ENCODE results near the gene CCR8. TPM values are rescaled to one million over a fixed set of nuclear protein-coding genes. Genes with fewer than 3 reads are reported as not detected.

CCR8 gene
- total RNA-seq, 1 experiment from 2014 or later, result not detected

- no peaks in the 10 kb centered on the region for H3K9me2 ChIP-seq (ENCODE audit: insufficient read depth)
- TF ChIP-seq EZH2 (IDR thresholded peaks at IDR 0.05; ENCODE audit: low read depth) (no peak), CTCF (conservative IDR thresholded peaks at IDR 0.05) (no peak)
- H3F3A ChIP-seq (ENCODE audit: insufficient read depth, low read depth), result no peaks in the 10 kb centered on the region
- POLR2A ChIA-PET (ENCODE audit: unreplicated experiment), result no interaction called here
- no peaks in the 10 kb centered on the region for H3K9me3 ChIP-seq (ENCODE audit: insufficient read depth, low read depth)
- H4K20me1 ChIP-seq (ENCODE audit: insufficient read depth), result no peaks in the 10 kb centered on the region
- CTCF ChIA-PET, result no interaction called here
- intact Hi-C loops (cut with micrococcal nuclease; ENCODE audit: unreplicated experiment), result no loop called here
- H3K36me3 ChIP-seq (ENCODE audit: low read depth), result no peaks in the 10 kb centered on the region
- H3K4me1 ChIP-seq (replicated peaks; ENCODE audit: insufficient read depth), result no peaks in the 10 kb centered on the region
- H3K4me3 ChIP-seq, result no peak overlapping the region
- peaks cover 4% of the 10 kb centered on the region; the same call in 1 of the 2 replicates for H3K27me3 ChIP-seq (ENCODE audit: insufficient read depth, low read depth)
- no TSS peak for BruUV-seq (replicated peaks)
- H3K4me2 ChIP-seq, result no peak overlapping the region
- no peak overlapping the region for H2AFZ ChIP-seq
- H3K79me2 ChIP-seq (ENCODE audit: low read depth), result no peaks in the 10 kb centered on the region
- H3K27ac ChIP-seq, result no peak overlapping the region
- no peak for DNase-seq
These were observed 6.6 kb upstream of the CCR8 start for GRCh38 chr3:39322936-39323335.

- no TSS peak for BruUV-seq (replicated peaks)
- H4K20me1 ChIP-seq (ENCODE audit: insufficient read depth), result no peaks in the 10 kb centered on the region
- no peaks in the 10 kb centered on the region for H3K9me2 ChIP-seq (ENCODE audit: insufficient read depth)
- no peak overlapping the region for H2AFZ ChIP-seq
- intact Hi-C loops (cut with micrococcal nuclease; ENCODE audit: unreplicated experiment), result no loop called here
- H3K9me3 ChIP-seq (ENCODE audit: insufficient read depth, low read depth), result no peaks in the 10 kb centered on the region
- H3K79me2 ChIP-seq (ENCODE audit: low read depth), result no peaks in the 10 kb centered on the region
- POLR2A ChIA-PET (ENCODE audit: unreplicated experiment), result no interaction called here
- TF ChIP-seq CTCF (conservative IDR thresholded peaks at IDR 0.05) (no peak), EZH2 (IDR thresholded peaks at IDR 0.05; ENCODE audit: low read depth) (no peak)
- no peak overlapping the region for H3K27ac ChIP-seq
- no peaks in the 10 kb centered on the region for H3F3A ChIP-seq (ENCODE audit: insufficient read depth, low read depth)
- no peaks in the 10 kb centered on the region for H3K36me3 ChIP-seq (ENCODE audit: low read depth)
- peaks cover 4% of the 10 kb centered on the region; the same call in 1 of the 2 replicates for H3K27me3 ChIP-seq (ENCODE audit: insufficient read depth, low read depth)
- CTCF ChIA-PET, result no interaction called here
- no peak overlapping the region for H3K4me2 ChIP-seq
- no peaks in the 10 kb centered on the region for H3K4me1 ChIP-seq (replicated peaks; ENCODE audit: insufficient read depth)
- no peak overlapping the region for H3K4me3 ChIP-seq
- no peak for DNase-seq
These were observed 6.0 kb upstream of the CCR8 start for GRCh38 chr3:39323494-39323893.

DNA sequence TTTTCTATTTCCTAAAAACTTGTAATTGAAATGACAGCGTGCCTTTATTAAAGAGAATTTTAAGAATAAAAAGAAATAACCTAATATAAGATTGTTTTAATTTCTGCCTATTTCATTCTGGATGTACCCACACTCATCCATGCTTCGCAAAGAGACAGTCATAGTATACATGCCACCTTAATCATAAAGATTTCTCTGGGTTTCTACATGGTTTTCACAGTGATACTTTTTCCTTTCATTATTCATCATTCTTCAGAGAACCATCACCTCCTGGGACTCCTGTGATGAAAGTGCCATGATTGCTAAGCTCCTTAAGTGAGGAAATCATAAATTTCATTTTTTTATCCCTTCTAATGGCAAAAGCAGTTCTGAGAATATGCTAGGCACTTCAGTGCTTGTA is 4.3 kb upstream of the CCR8 start:
- intact Hi-C loops (cut with micrococcal nuclease; ENCODE audit: unreplicated experiment), result no loop called here
- no peak for TF ChIP-seq EZH2 (IDR thresholded peaks at IDR 0.05; ENCODE audit: low read depth)
- no peak for TF ChIP-seq CTCF (conservative IDR thresholded peaks at IDR 0.05)

More for the DNA sequence above, 4.3 kb upstream of the CCR8 start:
- Histone ChIP-seq H4K20me1 (ENCODE audit: insufficient read depth) (no peaks in the 10 kb centered on the region), H3K4me1 (replicated peaks; ENCODE audit: insufficient read depth) (no peaks in the 10 kb centered on the region), H2AFZ (no peak overlapping the region), H3K27me3 (ENCODE audit: insufficient read depth, low read depth) (peaks cover 4% of the 10 kb centered on the region; the same call in 1 of the 2 replicates), H3K79me2 (ENCODE audit: low read depth) (no peaks in the 10 kb centered on the region), H3F3A (ENCODE audit: insufficient read depth, low read depth) (no peaks in the 10 kb centered on the region), H3K9me2 (ENCODE audit: insufficient read depth) (no peaks in the 10 kb centered on the region), H3K4me2 (no peak overlapping the region), H3K4me3 (no peak overlapping the region), H3K27ac (no peak overlapping the region), H3K36me3 (ENCODE audit: low read depth) (no peaks in the 10 kb centered on the region), H3K9me3 (ENCODE audit: insufficient read depth, low read depth) (no peaks in the 10 kb centered on the region)
- ChIA-PET CTCF (no interaction called here), POLR2A (ENCODE audit: unreplicated experiment) (no interaction called here)
- DNase-seq, result no peak
- no TSS peak for BruUV-seq (replicated peaks)

Data from PC-9 (cell line).